ENCODE measurements around the gene TBX1.

- no peak for TF ChIP-seq CTCF (IDR thresholded peaks at IDR 0.05)
- no peak for TF ChIP-seq POLR2A (IDR thresholded peaks at IDR 0.05)
These were observed 1.4 kb downstream of the TBX1 start for GRCh38 chr22:19761725-19762567.
